MM.1S (cell line): ENCODE measurements around the gene RASGRP1.

ENCODE experiments used
- DNase-seq: peaks from one replicate; pipeline ENCODE4 v3.0.0-alpha.2; 2015
- H2AFZ ChIP-seq: fragments of 300-600 bp; sonication (generic); 2 replicates; pipeline ENCODE4 v1.6.0; 2016; ENCODE audit warnings: antibody characterized with exemption, low read length
- H3F3A ChIP-seq: fragments of 300-600 bp; sonication (generic); 2 replicates; pipeline ENCODE4 v1.6.1; 2016; ENCODE audit warnings: mild to moderate bottlenecking, antibody characterized with exemption, low read length, moderate library complexity, mixed read lengths; ENCODE audit not compliant: insufficient read depth
- H3K27ac ChIP-seq: fragments of 300-600 bp; sonication (generic); 2 replicates; pipeline ENCODE4 v1.5.1; 2016; ENCODE audit warnings: mild to moderate bottlenecking, low read length
- H3K27me3 ChIP-seq: fragments of 300-600 bp; sonication (generic); replicated peaks from 2 replicates; pipeline ENCODE4 v1.6.0; 2016; ENCODE audit warnings: low read length; ENCODE audit not compliant: insufficient read depth
- H3K36me3 ChIP-seq: fragments of 300-600 bp; sonication (generic); replicated peaks from 2 replicates; pipeline ENCODE4 v1.6.1; 2016; ENCODE audit warnings: mild to moderate bottlenecking, low read length, mixed read lengths; ENCODE audit not compliant: insufficient read depth
- H3K4me1 ChIP-seq: fragments of 300-600 bp; sonication (generic); 2 replicates; pipeline ENCODE4 v1.6.1; 2016; ENCODE audit warnings: low read length, mixed read lengths
- H3K4me2 ChIP-seq: fragments of 300-600 bp; sonication (generic); 2 replicates; pipeline ENCODE4 v1.6.0; 2016; ENCODE audit warnings: low read depth, low read length
- H3K4me3 ChIP-seq: fragments of 300-600 bp; sonication (generic); 2 replicates; pipeline ENCODE4 v1.5.1; 2016; ENCODE audit warnings: low read length, mixed read lengths
- H3K79me2 ChIP-seq: fragments of 300-600 bp; sonication (generic); 2 replicates; pipeline ENCODE4 v1.6.1; 2016; ENCODE audit warnings: mixed run types, low read length, mixed read lengths
- H3K9ac ChIP-seq: fragments of 300-600 bp; sonication (generic); 2 replicates; pipeline ENCODE4 v1.6.1; 2016; ENCODE audit warnings: low read length, mixed read lengths
- H3K9me2 ChIP-seq: fragments of 300-600 bp; sonication (generic); replicated peaks from 2 replicates; pipeline ENCODE4 v1.6.1; 2016; ENCODE audit warnings: mild to moderate bottlenecking, low read length, mixed read lengths; ENCODE audit not compliant: insufficient read depth
- H3K9me3 ChIP-seq: fragments of 300-600 bp; sonication (generic); replicated peaks from 2 replicates; pipeline ENCODE4 v1.6.1; 2016; ENCODE audit warnings: mild to moderate bottlenecking, low read length, mixed read lengths; ENCODE audit not compliant: insufficient read depth
- H4K20me1 ChIP-seq: fragments of 300-600 bp; sonication (generic); 2 replicates; pipeline ENCODE4 v1.6.1; 2016; ENCODE audit warnings: mild to moderate bottlenecking, low read length, moderate library complexity, mixed read lengths; ENCODE audit not compliant: insufficient read depth
- CTCF ChIP-seq: fragments of 300-600 bp; sonication (generic); IDR thresholded peaks from 2 replicates; pipeline ENCODE4 v1.5.1; 2016; ENCODE audit warnings: antibody characterized with exemption, low read length, mixed read lengths
- EZH2 ChIP-seq: fragments of 300-600 bp; sonication (generic); optimal IDR thresholded peaks from 2 replicates; pipeline ENCODE3; 2017; ENCODE audit warnings: low read depth, mild to moderate bottlenecking, antibody characterized with exemption, low read length, mixed read lengths
- EZH2phosphoT487 ChIP-seq: fragments of 300-600 bp; sonication (generic); IDR thresholded peaks from 2 replicates; pipeline ENCODE4 v1.6.1; 2018; ENCODE audit warnings: antibody characterized with exemption, low read length

The RASGRP1 gene

GRCh38 chr15:38602910-38603670, 38.5 kb upstream of the RASGRP1 start:
- no peak overlapping the region for H3K4me2 ChIP-seq
- DNase-seq = no peak

GRCh38 chr15:38600236-38600635, 35.6 kb upstream of the RASGRP1 start:
- Histone ChIP-seq H3K27ac (no peak overlapping the region), H3K27me3 (no peaks in the 10 kb centered on the region), H2AFZ (no peak overlapping the region), H3K9ac (no peak overlapping the region), H3K4me1 (no peaks in the 10 kb centered on the region), H3K79me2 (no peaks in the 10 kb centered on the region), H3K36me3 (no peaks in the 10 kb centered on the region), H3K4me3 (no peak overlapping the region), H3K4me2 (no peak overlapping the region), H4K20me1 (no peaks in the 10 kb centered on the region), H3K9me3 (no peaks in the 10 kb centered on the region), H3F3A (no peaks in the 10 kb centered on the region), H3K9me2 (no peaks in the 10 kb centered on the region)
- DNase-seq = no peak
- TF ChIP-seq EZH2 = no peak
- no peak for TF ChIP-seq EZH2phosphoT487
- no peak for TF ChIP-seq CTCF

More at GRCh38 chr15:38602910-38603670, 38.5 kb upstream of the RASGRP1 start:
- Histone ChIP-seq H3K27me3 (no peaks in the 10 kb centered on the region), H2AFZ (no peak overlapping the region), H3K4me1 (no peaks in the 10 kb centered on the region), H3K9me2 (no peaks in the 10 kb centered on the region), H3K9me3 (no peaks in the 10 kb centered on the region), H3K79me2 (no peaks in the 10 kb centered on the region), H3K9ac (no peak overlapping the region), H4K20me1 (no peaks in the 10 kb centered on the region), H3K27ac (no peak overlapping the region), H3K36me3 (no peaks in the 10 kb centered on the region), H3K4me3 (no peak overlapping the region), H3F3A (no peaks in the 10 kb centered on the region)
- TF ChIP-seq CTCF (no peak), EZH2phosphoT487 (no peak), EZH2 (no peak)

GRCh38 chr15:38598749-38599148, 34.1 kb upstream of the RASGRP1 start:
- Histone ChIP-seq H3K79me2 (no peaks in the 10 kb centered on the region), H3K36me3 (no peaks in the 10 kb centered on the region), H3K4me2 (no peak overlapping the region), H3F3A (no peaks in the 10 kb centered on the region), H3K4me1 (no peaks in the 10 kb centered on the region), H3K9me3 (no peaks in the 10 kb centered on the region), H3K4me3 (no peak overlapping the region), H3K27me3 (no peaks in the 10 kb centered on the region), H3K9ac (no peak overlapping the region), H2AFZ (no peak overlapping the region), H3K9me2 (no peaks in the 10 kb centered on the region), H4K20me1 (no peaks in the 10 kb centered on the region), H3K27ac (no peak overlapping the region)
- DNase-seq = no peak
- TF ChIP-seq CTCF = no peak
- no peak for TF ChIP-seq EZH2
- TF ChIP-seq EZH2phosphoT487 = no peak
